DOHH2 (cell line): ENCODE results near the gene TYROBP.

Experiments
- H3F3A ChIP-seq: fragments of 200-600 bp; sonication (generic), shearing (Covaris generic); 2 replicates; pipeline ENCODE4 v1.6.0; 2016; ENCODE audit warnings: antibody characterized with exemption, mild to moderate bottlenecking; ENCODE audit not compliant: control insufficient read depth, insufficient read depth
- H3K27ac ChIP-seq: fragments of 200-600 bp; sonication (generic); 2 replicates; pipeline ENCODE4 v1.5.1; 2014; ENCODE audit warnings: low read depth, mild to moderate bottlenecking, low read length, moderate library complexity
- H3K27me3 ChIP-seq: fragments of 200-600 bp; sonication (generic); 2 replicates; pipeline ENCODE4 v1.6.1; 2014; ENCODE audit warnings: mild to moderate bottlenecking, low read length, mixed read lengths; ENCODE audit not compliant: control insufficient read depth
- H3K36me3 ChIP-seq: fragments of 200-600 bp; sonication (generic); 2 replicates; pipeline ENCODE4 v1.6.1; 2014; ENCODE audit warnings: mild to moderate bottlenecking, low read length, moderate library complexity, mixed read lengths; ENCODE audit not compliant: control insufficient read depth
- H3K4me1 ChIP-seq: fragments of 200-600 bp; sonication (generic); 2 replicates; pipeline ENCODE4 v1.6.1; 2014; ENCODE audit warnings: mild to moderate bottlenecking, low read length, mixed read lengths; ENCODE audit not compliant: control insufficient read depth
- H3K4me2 ChIP-seq: fragments of 200-600 bp; sonication (generic); 2 replicates; pipeline ENCODE4 v1.6.0; 2014; ENCODE audit warnings: mild to moderate bottlenecking, low read length, moderate library complexity
- H3K4me3 ChIP-seq: fragments of 200-600 bp; sonication (generic); 2 replicates; pipeline ENCODE4 v1.5.1; 2014; ENCODE audit warnings: mild to moderate bottlenecking, low read length, mixed read lengths
- H3K79me2 ChIP-seq: fragments of 200-600 bp; sonication (generic); 2 replicates; pipeline ENCODE4 v1.6.1; 2014; ENCODE audit warnings: mild to moderate bottlenecking, low read length, mixed read lengths; ENCODE audit not compliant: control insufficient read depth
- H3K9me2 ChIP-seq: fragments of 200-600 bp; sonication (generic); replicated peaks from 2 replicates; pipeline ENCODE4 v1.6.1; 2014; ENCODE audit warnings: mild to moderate bottlenecking, low read length, mixed read lengths; ENCODE audit not compliant: control insufficient read depth
- H3K9me3 ChIP-seq: fragments of 200-600 bp; sonication (generic); 2 replicates; pipeline ENCODE4 v1.6.1; 2014; ENCODE audit warnings: antibody characterized with exemption, low read length, mixed read lengths; ENCODE audit not compliant: control insufficient read depth, insufficient read depth
- H4K20me1 ChIP-seq: fragments of 200-600 bp; sonication (generic); 2 replicates; pipeline ENCODE4 v1.6.0; 2014; ENCODE audit warnings: low read depth, mild to moderate bottlenecking, antibody characterized with exemption, low read length, moderate library complexity; ENCODE audit not compliant: control insufficient read depth, insufficient read depth
- EZH2phosphoT487 ChIP-seq: fragments of 200-600 bp; sonication (generic); IDR thresholded peaks from 2 replicates; pipeline ENCODE4 v1.6.1; 2017; ENCODE audit warnings: borderline replicate concordance, mild to moderate bottlenecking, antibody characterized with exemption, low read length, moderate library complexity, mixed read lengths
- TF ChIP-seq, protein P1 (sequence below): fragments of 200-600 bp; sonication (generic); IDR thresholded peaks from one replicate; pipeline ENCODE4 v1.5.1; 2014; ENCODE audit warnings: antibody characterized with exemption, mild to moderate bottlenecking, low read depth, low read length; ENCODE audit not compliant: poor library complexity, severe bottlenecking

TYROBP gene

DNA sequence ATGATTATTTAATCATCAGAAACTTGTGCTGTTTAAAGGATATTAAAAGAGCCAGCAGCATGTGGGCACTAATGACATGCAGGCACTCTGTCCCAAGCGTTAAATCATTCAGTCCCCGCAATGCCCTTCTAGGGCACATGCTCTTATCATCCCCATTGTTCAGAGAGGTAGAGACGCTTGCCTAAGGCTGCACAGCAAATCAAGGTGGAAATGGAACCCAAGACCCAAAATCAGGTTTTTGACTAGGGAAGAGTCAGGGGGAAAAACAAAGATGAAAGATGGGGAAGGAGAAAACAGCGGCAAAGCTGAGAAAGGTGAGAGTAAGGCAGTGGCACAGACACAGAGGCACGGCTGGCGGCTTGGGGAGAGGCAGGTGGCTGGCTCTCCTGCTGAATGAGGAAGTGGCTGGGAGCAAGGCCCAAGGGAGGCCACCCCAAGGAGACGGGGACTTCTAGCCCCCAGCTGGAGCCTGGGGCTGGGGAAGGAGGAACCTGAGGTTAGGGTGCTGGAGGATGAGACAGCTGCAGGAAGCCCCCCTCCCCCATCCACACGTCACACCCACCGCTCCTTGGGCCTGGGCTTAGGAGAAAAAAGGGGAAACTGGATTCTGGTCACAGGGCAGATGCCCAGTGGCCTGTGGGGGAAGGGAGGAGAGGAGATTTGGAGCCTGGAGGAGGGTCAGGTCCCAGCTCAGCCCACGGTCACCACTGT is 1.0 kb upstream of the TYROBP start:
- no peaks in the 10 kb centered on the region for H3K36me3 ChIP-seq
- peak overlapping the region; percentile 94 for H3K4me2 ChIP-seq
- TF ChIP-seq EZH2phosphoT487: no peak
- TF ChIP-seq, protein P1, sequence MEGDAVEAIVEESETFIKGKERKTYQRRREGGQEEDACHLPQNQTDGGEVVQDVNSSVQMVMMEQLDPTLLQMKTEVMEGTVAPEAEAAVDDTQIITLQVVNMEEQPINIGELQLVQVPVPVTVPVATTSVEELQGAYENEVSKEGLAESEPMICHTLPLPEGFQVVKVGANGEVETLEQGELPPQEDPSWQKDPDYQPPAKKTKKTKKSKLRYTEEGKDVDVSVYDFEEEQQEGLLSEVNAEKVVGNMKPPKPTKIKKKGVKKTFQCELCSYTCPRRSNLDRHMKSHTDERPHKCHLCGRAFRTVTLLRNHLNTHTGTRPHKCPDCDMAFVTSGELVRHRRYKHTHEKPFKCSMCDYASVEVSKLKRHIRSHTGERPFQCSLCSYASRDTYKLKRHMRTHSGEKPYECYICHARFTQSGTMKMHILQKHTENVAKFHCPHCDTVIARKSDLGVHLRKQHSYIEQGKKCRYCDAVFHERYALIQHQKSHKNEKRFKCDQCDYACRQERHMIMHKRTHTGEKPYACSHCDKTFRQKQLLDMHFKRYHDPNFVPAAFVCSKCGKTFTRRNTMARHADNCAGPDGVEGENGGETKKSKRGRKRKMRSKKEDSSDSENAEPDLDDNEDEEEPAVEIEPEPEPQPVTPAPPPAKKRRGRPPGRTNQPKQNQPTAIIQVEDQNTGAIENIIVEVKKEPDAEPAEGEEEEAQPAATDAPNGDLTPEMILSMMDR: no peak
- H3K27ac ChIP-seq: peak overlapping the region; percentile 78
- H3K9me2 ChIP-seq: no peaks in the 10 kb centered on the region
- H3K27me3 ChIP-seq: no peaks in the 10 kb centered on the region
- H3K4me1 ChIP-seq: peaks cover 66% of the 10 kb centered on the region
- no peaks in the 10 kb centered on the region for H3K79me2 ChIP-seq
- no peaks in the 10 kb centered on the region for H3K9me3 ChIP-seq
- peaks cover 15% of the 10 kb centered on the region for H3F3A ChIP-seq
- H4K20me1 ChIP-seq: no peaks in the 10 kb centered on the region
- peak overlapping the region; percentile 69 for H3K4me3 ChIP-seq

DNA sequence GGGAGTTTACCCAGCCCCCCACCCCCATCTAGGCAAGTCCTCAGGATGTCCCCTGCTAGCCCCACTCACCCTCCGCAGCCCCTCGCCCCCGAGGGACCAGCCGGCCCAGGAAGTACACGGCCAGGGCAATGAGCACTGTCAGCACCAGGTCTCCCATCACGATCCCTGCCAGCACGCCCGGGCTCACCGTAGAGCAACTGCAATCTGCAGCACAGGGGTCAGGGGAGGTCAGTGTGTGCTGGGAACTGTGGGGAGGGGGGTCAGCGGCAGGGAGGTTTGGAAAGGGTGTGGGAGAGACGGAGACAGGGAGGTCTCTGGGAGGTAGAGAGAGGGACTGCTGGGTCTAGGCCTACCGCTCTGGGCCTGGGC is 734 bp downstream of the TYROBP start:
- no peaks in the 10 kb centered on the region for H3K9me3 ChIP-seq
- no peak overlapping the region for H3K4me3 ChIP-seq
- no peaks in the 10 kb centered on the region for H4K20me1 ChIP-seq
- H3K27ac ChIP-seq: no peak overlapping the region
- peaks cover 8% of the 10 kb centered on the region for H3K79me2 ChIP-seq
- peaks cover 23% of the 10 kb centered on the region for H3F3A ChIP-seq
- TF ChIP-seq EZH2phosphoT487: no peak
- TF ChIP-seq, protein P1: no peak
- no peak overlapping the region for H3K4me2 ChIP-seq
- H3K4me1 ChIP-seq: peaks cover 73% of the 10 kb centered on the region
- no peaks in the 10 kb centered on the region for H3K36me3 ChIP-seq
- no peaks in the 10 kb centered on the region for H3K27me3 ChIP-seq
- H3K9me2 ChIP-seq: no peaks in the 10 kb centered on the region

DNA sequence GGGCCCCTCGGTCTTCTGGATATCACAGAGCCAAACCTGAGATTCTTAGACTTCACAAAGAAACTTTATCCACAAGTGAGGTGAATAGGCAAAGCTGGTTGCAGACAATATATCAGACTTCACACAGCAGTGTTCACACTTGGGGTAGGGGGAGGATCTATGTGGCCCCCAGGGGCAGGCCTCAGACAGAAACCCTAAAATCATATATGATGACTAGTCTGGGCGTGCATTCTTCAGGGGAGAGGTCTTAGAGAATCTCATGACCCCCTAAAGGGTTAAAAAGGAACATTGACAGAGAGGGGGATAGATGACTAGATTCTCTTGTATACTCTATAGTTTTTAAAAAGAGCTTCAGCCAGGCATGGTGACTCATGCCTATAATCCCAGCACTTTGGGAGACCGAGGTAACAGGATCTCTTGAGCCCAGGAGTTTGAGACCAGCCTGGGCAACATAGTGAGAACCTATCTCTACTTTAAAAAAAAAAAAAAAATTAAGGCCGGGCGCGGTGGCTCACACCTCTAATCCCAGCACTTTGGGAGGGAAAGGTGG is 2.8 kb downstream of the TYROBP start:
- Histone ChIP-seq H3K36me3 (peaks cover under 1% of the 10 kb centered on the region), H3K27me3 (no peaks in the 10 kb centered on the region), H3F3A (peaks cover 28% of the 10 kb centered on the region), H3K79me2 (peaks cover 19% of the 10 kb centered on the region), H3K27ac (no peak overlapping the region), H3K4me3 (no peak overlapping the region), H3K4me2 (no peak overlapping the region; the same call in 1 of the 2 replicates), H4K20me1 (no peaks in the 10 kb centered on the region), H3K4me1 (peaks cover 71% of the 10 kb centered on the region), H3K9me3 (no peaks in the 10 kb centered on the region), H3K9me2 (no peaks in the 10 kb centered on the region)
- TF ChIP-seq, protein P1: no peak
- TF ChIP-seq EZH2phosphoT487: no peak
